ENCODE data around the gene MYH11. TPM values are rescaled to one million over a fixed set of nuclear protein-coding genes. Genes with fewer than 3 reads are reported as not detected.
"Not testable (repeated sequence)": the region's sequence is repeated elsewhere in the genome, so short reads cannot be mapped to it uniquely, and the experiment has no call there.

MYH11 gene
- total and polyA plus RNA-seq, 5 donors: 70.6 to 420 (median 110) TPM

GRCh38 chr16:15708096-15708495 is 148.7 kb downstream of the MYH11 start:
- intact Hi-C loops (cut with DNase I): loop anchor here in 3 of 4 donors (10.0 kb wide), 3 partner anchors 53 to 283 kb away; partner anchors contain the start of gene NDE1 (in 1 of the 3)
- whole genome bisulfite sequencing: 56% methylated on average over 12 of the region's 12 CpGs
- H3K4me3 ChIP-seq (ENCODE audit: low read length): no peak overlapping the region
- no peak for DNase-seq
- no peak overlapping the region for H3K27ac ChIP-seq (ENCODE audit: low read length)
- ATAC-seq: no peak
- no peaks in the 10 kb centered on the region for H3K27me3 ChIP-seq (ENCODE audit: control insufficient read depth, insufficient read depth)
- H3K9me3 ChIP-seq (ENCODE audit: control insufficient read depth, low read length): no peaks in the 10 kb centered on the region
- no peaks in the 10 kb centered on the region for H3K4me1 ChIP-seq (ENCODE audit: control insufficient read depth, insufficient read depth, low read length)

GRCh38 chr16:15707332-15707731 is 149.5 kb downstream of the MYH11 start:
- no peak overlapping the region for H3K4me3 ChIP-seq (ENCODE audit: low read length)
- no peak overlapping the region for H3K27ac ChIP-seq (ENCODE audit: low read length)
- intact Hi-C loops (cut with DNase I): loop anchor here in 3 of 4 donors (10.0 kb wide), 3 partner anchors 53 to 283 kb away; partner anchors contain the start of gene NDE1 (in 1 of the 3)
- H3K9me3 ChIP-seq (ENCODE audit: control insufficient read depth, low read length): no peaks in the 10 kb centered on the region
- no peaks in the 10 kb centered on the region for H3K27me3 ChIP-seq (ENCODE audit: control insufficient read depth, insufficient read depth)
- ATAC-seq (no peak), DNase-seq (no peak)
- no peaks in the 10 kb centered on the region for H3K4me1 ChIP-seq (ENCODE audit: control insufficient read depth, insufficient read depth, low read length)
- WGBS: 91% methylated on average over 3 of the region's 3 CpGs

- Histone ChIP-seq H3K4me3 (ENCODE audit: low read length) (no peak overlapping the region), H3K27ac (ENCODE audit: low read length) (no peak overlapping the region), H3K9me3 (ENCODE audit: control insufficient read depth, low read length) (no peaks in the 10 kb centered on the region), H3K4me1 (ENCODE audit: control insufficient read depth, insufficient read depth, low read length) (no peaks in the 10 kb centered on the region), H3K27me3 (ENCODE audit: control insufficient read depth, insufficient read depth) (no peaks in the 10 kb centered on the region)
- intact Hi-C loops (cut with DNase I): loop anchor here in 3 of 4 donors (10.0 kb wide), 3 partner anchors 50 to 280 kb away; partner anchors contain the start of gene NDE1 (in 1 of the 3)
- 75% methylated on average over 8 of the region's 8 CpGs for WGBS
- no peak for DNase-seq
- peak in 1 of 2 donors; percentile 5 for ATAC-seq
Measured at GRCh38 chr16:15705064-15705565, 151.7 kb downstream of the MYH11 start.

- no peak overlapping the region for H3K4me3 ChIP-seq (ENCODE audit: low read length)
- no peak overlapping the region for H3K27ac ChIP-seq (ENCODE audit: low read length)
- H3K9me3 ChIP-seq (ENCODE audit: control insufficient read depth, low read length): no peaks in the 10 kb centered on the region
- no peaks in the 10 kb centered on the region for H3K27me3 ChIP-seq (ENCODE audit: control insufficient read depth, insufficient read depth)
- peak; percentile 72 to 87 (median 84) for DNase-seq
- ATAC-seq: peak; percentile 69 to 78
- no peaks in the 10 kb centered on the region for H3K4me1 ChIP-seq (ENCODE audit: control insufficient read depth, insufficient read depth, low read length)
- intact Hi-C loops (cut with DNase I): loop anchor here in 3 of 4 donors (10.0 kb wide), 3 partner anchors 50 to 280 kb away; partner anchors contain the start of gene NDE1 (in 1 of the 3)
- WGBS: 60% methylated on average over 8 of the region's 8 CpGs
Measured at GRCh38 chr16:15704545-15704987, 152.3 kb downstream of the MYH11 start.

GRCh38 chr16:15703029-15703736 is 153.6 kb downstream of the MYH11 start:
- no peaks in the 10 kb centered on the region for H3K9me3 ChIP-seq (ENCODE audit: control insufficient read depth, low read length)
- intact Hi-C loops (cut with DNase I): loop anchor here in 3 of 4 donors (10.0 kb wide), 3 partner anchors 48 to 278 kb away; partner anchors contain the start of gene NDE1 (in 1 of the 3)
- H3K27ac ChIP-seq (ENCODE audit: low read length): no peak overlapping the region
- DNase-seq: no peak
- 78% methylated on average over 14 of the region's 14 CpGs for WGBS
- H3K27me3 ChIP-seq (ENCODE audit: control insufficient read depth, insufficient read depth): no peaks in the 10 kb centered on the region
- ATAC-seq: no peak
- H3K4me3 ChIP-seq (ENCODE audit: low read length): no peak overlapping the region
- H3K4me1 ChIP-seq (ENCODE audit: control insufficient read depth, insufficient read depth, low read length): no peaks in the 10 kb centered on the region

GRCh38 chr16:15701975-15702970 is 154.6 kb downstream of the MYH11 start:
- no peak overlapping the region for H3K27ac ChIP-seq (ENCODE audit: low read length)
- no peak for ATAC-seq
- intact Hi-C loops (cut with DNase I): loop anchor here in 3 of 4 donors (10.0 kb wide), 3 partner anchors 47 to 277 kb away; partner anchors contain the start of gene NDE1 (in 1 of the 3)

GRCh38 chr16:15701367-15701766 is 155.5 kb downstream of the MYH11 start:
- no peak for DNase-seq
- H3K9me3 ChIP-seq (ENCODE audit: control insufficient read depth, low read length): no peaks in the 10 kb centered on the region
- no peaks in the 10 kb centered on the region for H3K4me1 ChIP-seq (ENCODE audit: control insufficient read depth, insufficient read depth, low read length)
- no peak for ATAC-seq
- intact Hi-C loops (cut with DNase I): loop anchor here in 3 of 4 donors (10.0 kb wide), 3 partner anchors 47 to 277 kb away; partner anchors contain the start of gene NDE1 (in 1 of the 3)
- H3K4me3 ChIP-seq (ENCODE audit: low read length): no peak overlapping the region
- 90% methylated on average over 6 of the region's 6 CpGs for WGBS
- H3K27ac ChIP-seq (ENCODE audit: low read length): no peak overlapping the region
- H3K27me3 ChIP-seq (ENCODE audit: control insufficient read depth, insufficient read depth): no peaks in the 10 kb centered on the region

More at GRCh38 chr16:15701975-15702970, 154.6 kb downstream of the MYH11 start:
- WGBS: 83% methylated on average over 11 of the region's 11 CpGs
- no peak for DNase-seq
- no peaks in the 10 kb centered on the region for H3K9me3 ChIP-seq (ENCODE audit: control insufficient read depth, low read length)
- no peaks in the 10 kb centered on the region for H3K27me3 ChIP-seq (ENCODE audit: control insufficient read depth, insufficient read depth)
- H3K4me3 ChIP-seq (ENCODE audit: low read length): no peak overlapping the region
- H3K4me1 ChIP-seq (ENCODE audit: control insufficient read depth, insufficient read depth, low read length): no peaks in the 10 kb centered on the region

- intact Hi-C loops (cut with DNase I): loop anchor here in 3 of 4 donors (10.0 kb wide), 3 partner anchors 45 to 275 kb away; partner anchors contain the start of gene NDE1 (in 1 of the 3)
- H3K4me1 ChIP-seq (ENCODE audit: control insufficient read depth, insufficient read depth, low read length): no peaks in the 10 kb centered on the region
- ATAC-seq (no peak), DNase-seq (no peak)
- no peak overlapping the region for H3K27ac ChIP-seq (ENCODE audit: low read length)
- 95% methylated on average over 12 of the region's 12 CpGs for WGBS
- no peaks in the 10 kb centered on the region for H3K9me3 ChIP-seq (ENCODE audit: control insufficient read depth, low read length)
- no peak overlapping the region for H3K4me3 ChIP-seq (ENCODE audit: low read length)
- H3K27me3 ChIP-seq (ENCODE audit: control insufficient read depth, insufficient read depth): no peaks in the 10 kb centered on the region
Measured at GRCh38 chr16:15699819-15700218, 157.0 kb downstream of the MYH11 start.

- no peaks in the 10 kb centered on the region for H3K27me3 ChIP-seq (ENCODE audit: control insufficient read depth, insufficient read depth)
- H3K4me1 ChIP-seq (ENCODE audit: control insufficient read depth, insufficient read depth, low read length): no peaks in the 10 kb centered on the region
- no peaks in the 10 kb centered on the region for H3K9me3 ChIP-seq (ENCODE audit: control insufficient read depth, low read length)
- H3K27ac ChIP-seq (ENCODE audit: low read length): no peak overlapping the region
- intact Hi-C loops (cut with DNase I): no loop called here
- DNase-seq (no peak), ATAC-seq (no peak)
- H3K4me3 ChIP-seq (ENCODE audit: low read length): no peak overlapping the region
- 86% methylated on average over 5 of the region's 5 CpGs for WGBS
Measured at GRCh38 chr16:15694499-15694898, 162.3 kb downstream of the MYH11 start.

- not testable (repeated sequence) for H3K27ac ChIP-seq (ENCODE audit: low read length)
Measured at GRCh38 chr16:15692508-15692907, 164.3 kb downstream of the MYH11 start.

More at GRCh38 chr16:15692508-15692907, 164.3 kb downstream of the MYH11 start:
- H3K4me3 ChIP-seq (ENCODE audit: low read length); H3K4me1 ChIP-seq (ENCODE audit: control insufficient read depth, insufficient read depth, low read length); intact Hi-C loops (cut with DNase I); H3K9me3 ChIP-seq (ENCODE audit: control insufficient read depth, low read length); H3K27me3 ChIP-seq (ENCODE audit: control insufficient read depth, insufficient read depth); DNase-seq; ATAC-seq: not testable (repeated sequence)
- WGBS: 98% methylated on average over 1 of the region's 1 CpG
